NCI-H128 (cell line): ENCODE results near the gene DNAJC11.
"Not testable (repeated sequence)": the region's sequence is repeated elsewhere in the genome, so short reads cannot be mapped to it uniquely, and the experiment has no call there.

Experiments used
- DNase-seq: peaks from one replicate; lab custom pipeline; 2025; ENCODE audit not compliant: unreplicated experiment; lab: John Stamatoyannopoulos, UW

The DNAJC11 gene

GRCh38 chr1:6695868-6696267 is 5.7 kb downstream of the DNAJC11 start:
- DNase-seq = no peak

- DNase-seq = no peak
Observed at GRCh38 chr1:6694121-6694713, 7.4 kb downstream of the DNAJC11 start.

- no peak for DNase-seq
Observed at GRCh38 chr1:6692956-6693355, 8.7 kb downstream of the DNAJC11 start.

- DNase-seq = no peak
Observed at GRCh38 chr1:6691507-6691906, 10.1 kb downstream of the DNAJC11 start.

GRCh38 chr1:6690186-6690585 is 11.4 kb downstream of the DNAJC11 start:
- DNase-seq = no peak

- no peak for DNase-seq
Observed at GRCh38 chr1:6688757-6689156, 12.9 kb downstream of the DNAJC11 start.

- no peak for DNase-seq
Observed at GRCh38 chr1:6688001-6688400, 13.6 kb downstream of the DNAJC11 start.

- no peak for DNase-seq
Observed at GRCh38 chr1:6686294-6686693, 15.3 kb downstream of the DNAJC11 start.

GRCh38 chr1:6685381-6685780 is 16.2 kb downstream of the DNAJC11 start:
- no peak for DNase-seq

GRCh38 chr1:6683434-6683833 is 18.2 kb downstream of the DNAJC11 start:
- no peak for DNase-seq

- DNase-seq = no peak
Observed at GRCh38 chr1:6675941-6676340, 25.7 kb downstream of the DNAJC11 start.

GRCh38 chr1:6674771-6675170 is 26.8 kb downstream of the DNAJC11 start:
- DNase-seq = no peak

GRCh38 chr1:6673816-6674398 is 27.7 kb downstream of the DNAJC11 start:
- DNase-seq = no peak

- DNase-seq = no peak
Observed at GRCh38 chr1:6672558-6672957, 29.1 kb downstream of the DNAJC11 start.

- DNase-seq = no peak
Observed at GRCh38 chr1:6668503-6668902, 33.1 kb downstream of the DNAJC11 start.

- no peak for DNase-seq
Observed at GRCh38 chr1:6667139-6667538, 34.5 kb downstream of the DNAJC11 start.

GRCh38 chr1:6666696-6667095 is 34.9 kb downstream of the DNAJC11 start:
- no peak for DNase-seq

- not testable (repeated sequence) for DNase-seq
Observed at GRCh38 chr1:6662468-6662867, 39.1 kb downstream of the DNAJC11 start.

- no peak for DNase-seq
Observed at GRCh38 chr1:6660415-6661049, 41.1 kb downstream of the DNAJC11 start.

GRCh38 chr1:6658359-6659060 is 43.1 kb downstream of the DNAJC11 start:
- no peak for DNase-seq

GRCh38 chr1:6657138-6657537 is 44.5 kb downstream of the DNAJC11 start:
- no peak for DNase-seq
